Hematopoietic multipotent progenitor cell treated with erythropoietin and hydrocortisone succinate and interleukin-3 and kit ligand, for 4 days (in vitro differentiated cells): ENCODE data around the gene NINL.
"Not testable (repeated sequence)": the region's sequence is repeated elsewhere in the genome, so short reads cannot be mapped to it uniquely, and the experiment has no call there.

Experiments used
- DNase-seq: peaks from one replicate; pipeline ENCODE4 v3.0.0-alpha.2; 2015

NINL gene

DNA sequence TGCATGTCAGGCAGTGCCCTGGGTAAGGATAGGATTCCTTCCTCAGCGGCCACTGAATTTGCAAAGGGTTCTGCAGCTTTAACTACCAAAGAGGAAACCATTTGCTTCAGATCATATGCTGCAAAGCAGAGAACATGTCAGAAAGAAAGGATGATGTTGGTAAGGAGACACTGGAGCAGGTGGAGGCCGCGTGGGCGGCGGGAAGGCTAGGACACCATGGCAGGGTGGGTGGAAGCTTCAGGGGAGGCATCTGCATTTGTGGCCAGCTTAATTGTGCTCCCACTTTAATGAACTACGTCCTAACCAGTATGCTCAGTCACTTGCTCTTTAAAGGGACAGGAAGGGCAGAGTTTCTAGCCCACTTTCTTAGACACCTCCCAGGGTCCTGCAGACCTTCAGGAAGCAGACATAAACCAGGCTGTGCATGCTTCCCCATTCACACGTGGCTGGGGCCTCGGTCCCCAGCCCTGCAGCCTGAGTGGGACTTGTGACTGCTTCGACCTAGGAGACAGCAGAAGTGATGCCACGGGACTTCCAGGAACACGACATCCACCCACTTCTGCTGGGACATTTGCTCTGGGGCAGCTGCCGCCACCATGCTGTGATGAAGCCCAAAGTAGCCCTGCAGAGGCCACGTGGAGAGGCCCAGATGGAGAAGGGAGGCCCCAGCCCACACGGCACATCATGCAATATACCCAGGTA lies 101.7 kb downstream of the NINL start:
- DNase-seq, result no peak

GRCh38 chr20:25481918-25482253 lies 103.4 kb downstream of the NINL start:
- DNase-seq, result no peak

- no peak for DNase-seq
These were observed 104.0 kb downstream of the NINL start for GRCh38 chr20:25481235-25481917.

GRCh38 chr20:25480797-25481196 lies 104.5 kb downstream of the NINL start:
- no peak for DNase-seq

DNA sequence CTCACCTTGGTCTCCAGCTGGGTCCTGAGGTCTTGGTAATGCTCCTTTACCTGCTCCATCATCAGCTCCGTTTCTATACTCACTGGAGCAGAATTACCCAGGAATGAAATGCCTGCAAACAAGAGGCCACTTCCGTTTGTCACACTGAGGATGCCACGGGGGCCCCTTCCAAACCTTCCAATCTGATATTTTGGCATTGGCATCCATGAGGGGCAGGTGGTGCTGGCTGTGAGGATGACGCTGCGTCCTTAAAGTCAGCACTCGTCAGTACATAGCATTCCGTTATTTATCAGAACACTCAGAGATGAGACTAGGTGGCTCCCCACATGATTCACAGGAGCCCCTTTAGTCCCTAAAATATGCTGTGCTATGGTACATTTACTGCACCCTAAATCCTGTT lies 105.2 kb downstream of the NINL start:
- DNase-seq, result no peak

- DNase-seq, result no peak
These were observed 105.7 kb downstream of the NINL start for GRCh38 chr20:25479638-25480037.

DNA sequence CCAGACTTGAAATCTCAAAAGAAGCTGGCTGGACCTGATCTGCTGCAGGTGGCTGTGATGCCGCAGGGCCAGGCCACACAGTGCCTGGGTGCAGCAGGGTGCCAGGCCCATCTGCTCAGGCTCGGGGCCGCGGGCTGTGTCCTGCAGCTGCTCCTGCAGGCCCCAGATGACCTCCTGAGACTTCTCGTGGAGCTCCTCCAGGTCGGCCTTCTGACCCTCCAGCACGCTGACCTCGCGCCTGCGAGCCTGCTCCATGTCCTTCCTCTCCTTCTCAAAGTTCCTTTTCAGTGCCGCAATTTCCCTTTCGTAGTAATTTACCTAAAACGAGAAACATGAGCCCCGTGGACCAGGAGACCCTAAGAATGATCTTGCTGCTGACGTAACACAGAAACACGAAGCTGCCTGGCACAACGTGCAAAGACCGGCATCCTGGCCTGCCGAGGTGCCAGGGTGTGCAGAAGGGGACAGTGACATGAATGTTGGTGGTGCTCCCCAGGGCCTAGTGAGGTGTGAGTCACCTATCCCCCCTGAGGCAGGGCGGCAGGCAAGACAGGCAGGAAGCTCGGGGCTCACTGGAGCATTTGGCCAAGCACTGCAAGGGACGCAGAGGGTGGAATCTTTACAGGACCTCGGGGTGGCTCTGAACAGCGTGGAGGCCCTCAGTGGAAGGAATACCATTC lies 106.3 kb downstream of the NINL start:
- no peak for DNase-seq

DNA sequence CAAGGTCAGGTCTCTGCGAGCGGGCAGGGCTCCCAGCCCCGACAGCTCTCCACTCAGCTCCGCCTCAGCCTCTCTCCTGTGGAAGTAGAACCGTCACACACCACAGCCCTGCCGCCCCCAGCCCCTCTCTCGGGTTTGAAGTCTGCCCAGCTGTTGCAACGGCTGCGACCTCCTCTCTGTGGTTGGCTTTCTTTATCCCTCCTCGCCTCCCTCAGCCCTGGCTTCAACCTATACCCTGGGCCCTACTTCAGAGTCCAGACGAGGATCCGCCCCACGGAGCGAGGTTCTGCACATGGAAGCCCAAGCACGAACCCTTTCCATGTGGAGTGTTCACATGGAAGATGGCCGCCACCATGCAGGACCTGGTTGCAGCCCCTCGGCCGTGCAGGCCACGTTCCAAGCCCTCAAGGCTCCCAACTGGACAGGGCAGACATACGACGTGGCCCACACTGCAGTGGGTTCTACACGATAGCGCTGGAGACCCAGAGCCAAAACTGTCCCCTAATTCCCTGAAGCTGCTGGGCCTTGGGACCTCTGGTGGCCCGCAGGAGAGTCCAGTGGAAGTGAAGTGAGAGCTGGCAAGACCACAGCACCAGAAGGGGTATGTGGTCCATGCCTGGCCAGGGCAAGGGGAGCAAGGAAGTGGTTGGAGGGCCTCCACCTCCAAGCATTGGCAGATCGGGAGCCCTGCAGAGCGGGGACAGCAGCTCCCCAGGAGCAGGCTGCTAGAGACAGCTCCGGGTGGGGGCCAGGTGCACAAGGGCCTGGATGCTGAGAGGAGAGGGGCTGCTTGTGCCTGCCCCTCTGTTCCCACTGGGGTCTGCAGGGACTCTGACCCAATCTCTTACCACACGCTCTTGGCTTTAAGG lies 108.1 kb downstream of the NINL start:
- DNase-seq, result no peak

DNA sequence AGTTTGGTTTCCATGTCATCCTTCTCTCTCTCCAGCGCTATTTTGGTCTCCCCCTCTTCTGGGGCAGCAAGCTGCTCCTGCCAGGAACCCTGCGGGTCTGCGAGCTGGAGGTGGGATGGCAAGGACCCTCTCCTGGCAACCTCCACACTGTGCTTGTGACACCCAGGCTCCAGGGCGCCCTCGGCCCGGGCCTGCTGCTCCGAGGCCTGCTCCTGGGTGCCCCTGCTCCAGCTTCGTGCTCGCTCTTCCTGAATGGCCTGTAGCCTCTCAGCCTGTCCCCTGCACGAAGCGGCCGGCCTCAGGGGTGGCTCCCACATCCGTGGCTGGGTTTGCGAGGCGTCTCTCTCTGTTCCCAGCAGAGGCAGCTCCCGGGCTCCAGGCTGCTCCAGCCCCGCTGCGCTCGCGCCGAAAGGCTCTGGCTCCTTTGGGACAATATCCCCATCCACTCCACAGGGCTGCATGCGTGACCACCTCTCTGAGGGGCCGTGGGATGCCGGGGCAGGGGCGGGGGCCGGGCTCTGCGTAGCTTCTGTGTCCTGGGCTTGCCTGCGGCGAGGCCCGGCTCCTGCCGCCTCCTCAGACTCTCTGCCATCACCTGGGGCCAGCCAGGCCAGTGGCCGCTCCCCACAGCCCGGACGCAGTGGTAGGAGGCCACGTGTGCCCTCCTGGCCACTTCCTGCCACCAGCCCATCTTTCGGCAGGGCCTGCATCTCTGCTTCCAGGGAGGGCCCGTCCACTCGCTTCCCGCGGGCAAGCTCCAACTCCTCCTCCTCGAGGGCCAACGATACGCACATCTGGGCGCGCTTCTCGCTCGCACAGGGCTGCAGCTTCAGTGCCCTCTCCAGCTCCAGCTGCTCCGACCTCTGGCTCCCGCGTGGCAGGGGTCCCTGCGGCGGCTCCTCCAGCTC lies 109.0 kb downstream of the NINL start:
- DNase-seq, result no peak

- not testable (repeated sequence) for DNase-seq
These were observed 112.0 kb downstream of the NINL start for GRCh38 chr20:25473297-25473696.

DNA sequence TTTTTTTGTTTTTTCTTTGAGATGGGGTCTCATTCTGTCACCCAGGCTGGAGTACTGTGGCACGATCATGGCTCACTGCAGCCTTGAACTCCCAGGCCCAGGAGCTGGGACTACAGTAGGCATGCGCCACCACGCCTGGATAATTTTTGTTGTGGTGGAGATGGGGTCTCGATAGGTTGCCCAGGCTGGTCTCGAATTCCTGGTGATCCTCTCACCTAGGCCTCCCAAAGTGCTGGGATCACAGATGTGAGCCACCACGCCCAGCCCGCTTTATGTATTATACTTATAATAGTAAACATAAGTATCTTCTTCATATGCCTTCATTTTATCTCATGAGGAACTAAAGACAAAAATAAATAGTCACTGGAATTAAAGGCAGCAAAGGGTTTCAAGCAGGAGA lies 114.3 kb downstream of the NINL start:
- DNase-seq, result no peak

DNA sequence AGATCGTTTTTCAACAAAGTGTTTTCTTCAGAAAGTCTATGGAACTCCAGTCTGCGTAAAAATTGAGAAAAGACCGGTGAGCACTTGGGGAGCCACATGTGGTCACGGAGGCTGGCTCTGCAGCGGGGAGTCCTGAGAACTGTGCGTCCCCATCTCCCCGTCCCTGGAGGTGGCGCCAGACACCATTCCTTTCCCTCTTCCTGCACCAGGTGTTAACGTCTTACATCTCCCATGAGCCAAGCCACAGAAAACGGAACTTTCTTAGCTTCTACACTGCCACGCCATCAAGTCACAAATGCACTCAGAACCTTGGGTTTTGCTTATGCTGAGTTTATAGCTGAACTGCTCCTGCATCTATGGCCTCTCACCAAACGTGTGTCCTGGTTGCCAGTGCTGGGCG lies 115.3 kb downstream of the NINL start:
- DNase-seq, result peak; percentile 62

DNA sequence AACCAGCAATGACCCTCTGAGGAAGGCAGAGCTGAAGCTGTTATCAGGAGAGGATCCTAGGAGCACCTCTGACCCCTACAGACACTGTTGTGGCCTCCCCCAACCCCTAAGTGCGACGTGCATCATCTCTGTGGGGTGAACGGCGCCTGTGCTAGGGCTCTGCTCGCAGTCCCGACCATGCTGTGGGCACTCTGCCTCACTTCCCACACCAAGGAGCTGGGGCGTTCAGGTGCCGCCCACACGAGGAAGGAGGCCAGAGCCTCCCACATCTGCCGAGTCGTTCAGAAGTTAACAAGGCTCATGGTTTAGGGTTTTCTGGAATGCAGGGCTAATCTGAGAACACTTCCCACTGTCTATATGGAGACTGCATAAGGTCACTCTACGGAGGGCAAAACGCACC lies 115.8 kb downstream of the NINL start:
- no peak for DNase-seq

- DNase-seq, result no peak
These were observed 116.9 kb downstream of the NINL start for GRCh38 chr20:25468126-25469075.

DNA sequence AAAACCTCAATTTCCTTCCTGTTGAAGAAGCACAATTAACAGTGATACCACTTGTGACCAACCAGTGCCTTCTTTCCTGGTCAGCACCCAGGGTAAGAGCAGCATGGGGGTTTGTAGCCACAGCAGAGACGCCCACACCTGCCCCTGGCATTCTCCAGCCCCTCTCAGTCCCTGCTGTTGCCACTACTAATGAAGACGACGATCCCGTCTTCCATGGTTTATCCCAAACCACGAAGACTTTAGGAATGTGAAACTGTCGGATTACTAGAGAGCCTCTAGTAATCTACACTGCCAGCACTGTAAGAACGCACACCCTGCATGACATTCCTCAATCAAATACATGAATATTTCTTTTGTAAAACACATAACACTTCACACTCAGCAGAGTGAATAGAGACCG lies 117.9 kb downstream of the NINL start:
- no peak for DNase-seq

DNA sequence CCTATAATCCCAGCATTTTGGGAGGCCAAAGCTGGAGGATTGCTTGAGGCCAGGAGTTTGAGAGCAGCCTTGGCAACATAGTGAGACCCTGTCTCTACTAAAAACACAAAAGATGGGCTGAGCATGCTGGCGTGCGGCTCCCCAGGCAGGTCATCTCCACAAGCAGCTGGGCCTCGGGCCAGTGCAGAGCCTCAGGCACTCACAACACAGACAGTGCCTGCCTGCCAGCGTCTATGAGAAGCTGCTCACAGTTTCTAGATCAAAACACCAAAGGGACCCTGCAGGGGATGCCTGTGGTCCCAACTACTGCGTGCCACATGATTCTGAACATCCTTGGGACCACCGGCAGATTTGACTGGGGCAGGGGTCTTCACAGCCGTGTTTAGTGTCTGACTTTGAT lies 118.5 kb downstream of the NINL start:
- no peak for DNase-seq

GRCh38 chr20:25465243-25466135 lies 119.8 kb downstream of the NINL start:
- no peak for DNase-seq

- DNase-seq, result no peak
These were observed 120.7 kb downstream of the NINL start for GRCh38 chr20:25464501-25465242.
